GM13977 (cell line): ENCODE data around the gene ABCC9.
A peak's percentile ranks its signal among the peaks of the same experiment; 100 is the strongest.

Experiments
- DNase-seq: peaks from one replicate; pipeline ENCODE4 v3.0.0; 2012; ENCODE audit warnings: low spot score
- CTCF ChIP-seq: IDR thresholded peaks from 2 replicates; pipeline ENCODE4 v1.5.1; 2012; ENCODE audit warnings: mild to moderate bottlenecking, control low read depth; ENCODE audit not compliant: insufficient read depth; ENCODE audit errors: extremely low read depth, missing control alignments
- in situ Hi-C: fragments of 300-500 bp; cut with MboI; formaldehyde crosslinking; loops from one replicate; pipeline ENCODE4 v1.12.0; 2022; ENCODE audit warnings: low sequenced_read_pairs, low pct_unique_long_range_greater_than_20kb, mixed read lengths, inconsistent platforms; ENCODE audit not compliant: unreplicated experiment

Gene ABCC9

DNA sequence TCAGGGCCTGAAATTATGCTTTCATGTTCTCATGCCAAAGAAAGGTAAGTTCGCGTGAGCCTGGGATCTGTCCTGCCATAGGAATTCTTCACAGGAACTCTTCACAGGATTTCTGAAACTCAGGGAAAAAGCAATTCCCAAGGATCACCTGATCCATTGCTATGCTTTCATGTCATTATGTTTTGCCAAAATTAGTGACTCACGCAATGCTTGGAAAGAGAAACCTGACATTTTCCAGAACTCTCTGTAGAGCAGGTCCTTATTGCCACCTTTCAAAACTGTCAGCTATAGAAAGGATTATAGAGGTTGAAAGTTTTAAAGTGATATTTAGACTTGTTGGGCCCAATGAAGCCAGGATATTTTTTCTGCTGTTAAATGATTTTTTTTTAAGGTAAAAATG, 160.4 kb downstream of the ABCC9 start:
- TF ChIP-seq CTCF = no peak
- no peak for DNase-seq
- in situ Hi-C loops = no loop called here

GRCh38 chr12:21776175-21776574, 165.1 kb downstream of the ABCC9 start:
- no peak for TF ChIP-seq CTCF
- DNase-seq = no peak
- in situ Hi-C loops = no loop called here

DNA sequence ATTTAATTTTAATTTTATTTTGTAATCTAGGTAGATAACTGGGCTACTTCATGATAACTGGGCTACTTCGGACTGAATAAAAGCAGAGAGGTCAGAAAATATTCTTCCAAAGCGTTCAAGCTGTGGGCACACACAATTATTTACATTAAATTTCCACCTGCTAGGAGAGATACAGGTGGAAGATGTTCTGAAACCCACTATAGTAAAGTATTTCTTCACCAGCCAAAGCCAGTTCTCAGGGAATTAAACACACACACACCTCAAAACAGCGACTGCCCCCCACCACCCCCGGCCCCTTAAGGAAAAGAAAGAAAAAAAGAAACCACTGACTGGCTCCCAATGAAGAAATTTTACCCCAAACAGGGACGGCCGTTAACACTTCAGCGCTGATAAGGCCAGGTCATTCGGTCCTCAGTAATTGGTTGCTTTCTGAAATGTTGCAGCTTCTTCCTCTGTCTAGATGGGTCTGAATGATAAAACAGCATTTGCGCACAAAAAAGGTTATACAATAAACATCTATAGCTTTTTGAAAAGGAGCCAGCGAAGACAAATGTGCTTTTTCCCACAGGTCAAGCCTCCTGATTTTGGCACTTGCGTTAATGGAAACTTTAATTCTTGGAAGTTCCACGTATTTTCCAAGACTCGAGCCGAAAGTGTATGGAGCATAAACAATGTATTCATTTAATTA, 165.9 kb downstream of the ABCC9 start:
- no peak for TF ChIP-seq CTCF
- in situ Hi-C loops = no loop called here
- DNase-seq = no peak

- TF ChIP-seq CTCF = no peak
- in situ Hi-C loops = no loop called here
- no peak for DNase-seq
These were observed 166.7 kb downstream of the ABCC9 start, which contains the start of gene KCNJ8 for GRCh38 chr12:21774358-21775132. Gene KCNJ8 (minus strand): TSS chr12:21774706. CDS start chr12:21773616, 1,090 bp downstream.

GRCh38 chr12:21773806-21774205, 167.4 kb downstream of the ABCC9 start:
- TF ChIP-seq CTCF = no peak
- in situ Hi-C loops = no loop called here
- no peak for DNase-seq

DNA sequence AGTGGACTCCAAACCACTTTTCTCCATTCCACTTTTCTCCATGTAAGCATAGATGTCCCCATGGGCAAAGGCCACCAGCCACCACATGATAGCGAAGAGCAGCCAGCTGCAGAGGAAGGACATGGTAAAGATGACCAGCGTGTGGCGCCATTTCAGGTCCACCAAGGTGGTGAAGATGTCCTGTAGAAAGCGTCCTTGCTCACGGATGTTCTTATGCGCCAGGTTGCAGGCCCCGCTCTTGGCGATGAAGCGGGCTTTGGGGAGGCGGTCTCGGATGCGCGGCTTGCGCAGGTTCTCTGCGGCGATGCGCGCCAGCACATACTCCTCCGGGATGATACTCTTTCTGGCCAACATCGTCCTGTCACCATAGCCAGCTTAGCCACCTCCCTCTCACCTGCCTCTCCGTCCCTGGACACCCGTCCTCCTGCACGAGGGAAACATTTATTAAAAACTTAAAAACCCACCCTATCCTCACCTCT, 167.9 kb downstream of the ABCC9 start:
- DNase-seq = no peak
- peak; percentile 18 for TF ChIP-seq CTCF
- in situ Hi-C loops = no loop called here
